ENCODE data around the gene INKA1. TPM values are rescaled to one million over a fixed set of nuclear protein-coding genes. Genes with fewer than 3 reads are reported as not detected.

The INKA1 gene
- total RNA-seq, 1 donor from 2014 or later: 5.3 TPM

GRCh38 chr3:49761661-49762060 lies 41.4 kb upstream of the INKA1 start:
- peaks cover 8% of the 10 kb centered on the region for H3K36me3 ChIP-seq
- DNase-seq (no peak), ATAC-seq (no peak)
- no peak overlapping the region for H3K27ac ChIP-seq
- H3K4me3 ChIP-seq: no peak overlapping the region
- intact Hi-C loops (cut with DNase I): no loop called here
- no peaks in the 10 kb centered on the region for H3K27me3 ChIP-seq (ENCODE audit: low read depth)
- H3K4me1 ChIP-seq: peaks cover 9% of the 10 kb centered on the region
- no peaks in the 10 kb centered on the region for H3K9me3 ChIP-seq
- TF ChIP-seq CTCF (IDR thresholded peaks at IDR 0.05): no peak

GRCh38 chr3:49763981-49764380 lies 39.1 kb upstream of the INKA1 start:
- Histone ChIP-seq H3K9me3 (no peaks in the 10 kb centered on the region), H3K36me3 (peaks cover 8% of the 10 kb centered on the region), H3K27ac (no peak overlapping the region), H3K4me3 (no peak overlapping the region), H3K4me1 (no peaks in the 10 kb centered on the region), H3K27me3 (ENCODE audit: low read depth) (no peaks in the 10 kb centered on the region)
- no peak for TF ChIP-seq CTCF (IDR thresholded peaks at IDR 0.05)
- ATAC-seq: no peak
- DNase-seq: no peak
- intact Hi-C loops (cut with DNase I): no loop called here

GRCh38 chr3:49769286-49769915 lies 33.7 kb upstream of the INKA1 start:
- H3K27ac ChIP-seq: no peak overlapping the region
- intact Hi-C loops (cut with DNase I): no loop called here
- H3K36me3 ChIP-seq: peaks cover 16% of the 10 kb centered on the region
- ATAC-seq (no peak), DNase-seq (no peak)
- H3K4me3 ChIP-seq: no peak overlapping the region
- no peaks in the 10 kb centered on the region for H3K27me3 ChIP-seq (ENCODE audit: low read depth)
- TF ChIP-seq CTCF (IDR thresholded peaks at IDR 0.05): no peak
- H3K9me3 ChIP-seq: no peaks in the 10 kb centered on the region
- H3K4me1 ChIP-seq: peaks cover 17% of the 10 kb centered on the region

- H3K4me1 ChIP-seq: peaks cover 17% of the 10 kb centered on the region
- intact Hi-C loops (cut with DNase I): no loop called here
These were observed 33.1 kb upstream of the INKA1 start for GRCh38 chr3:49769926-49770325.

GRCh38 chr3:49771340-49771938 lies 31.6 kb upstream of the INKA1 start:
- H3K36me3 ChIP-seq: peaks cover 23% of the 10 kb centered on the region
- H3K9me3 ChIP-seq: no peaks in the 10 kb centered on the region
- TF ChIP-seq CTCF (IDR thresholded peaks at IDR 0.05): no peak
- DNase-seq: no peak
- no peak overlapping the region for H3K27ac ChIP-seq
- intact Hi-C loops (cut with DNase I): no loop called here
- H3K27me3 ChIP-seq (ENCODE audit: low read depth): no peaks in the 10 kb centered on the region
- no peak for ATAC-seq
- peaks cover 17% of the 10 kb centered on the region for H3K4me1 ChIP-seq
- no peak overlapping the region for H3K4me3 ChIP-seq

More at GRCh38 chr3:49769926-49770325, 33.1 kb upstream of the INKA1 start:
- Histone ChIP-seq H3K27ac (no peak overlapping the region), H3K27me3 (ENCODE audit: low read depth) (no peaks in the 10 kb centered on the region), H3K4me3 (no peak overlapping the region), H3K36me3 (peaks cover 17% of the 10 kb centered on the region), H3K9me3 (no peaks in the 10 kb centered on the region)
- TF ChIP-seq CTCF (IDR thresholded peaks at IDR 0.05): no peak
- ATAC-seq (no peak), DNase-seq (no peak)
